ENCODE results near the gene LMTK3. TPM values are rescaled to one million over a fixed set of nuclear protein-coding genes. Genes with fewer than 3 reads are reported as not detected.
A peak's percentile ranks its signal among the peaks of the same experiment; 100 is the strongest.

LMTK3 gene
- total and polyA plus RNA-seq, 2 donors = 0.42 to 0.72 TPM

- Histone ChIP-seq H3K27ac (ENCODE audit: low read depth) (no peak overlapping the region), H3K4me1 (ENCODE audit: insufficient read depth) (no peaks in the 10 kb centered on the region), H3K4me3 (ENCODE audit: low read depth, low read length) (peak overlapping the region; percentile 37), H3K36me3 (ENCODE audit: insufficient read depth) (no peaks in the 10 kb centered on the region)
- no peak for DNase-seq (ENCODE audit: extremely low spot score)
- WGBS = 22% methylated on average over 45 of the region's 45 CpGs
These were observed 67.9 kb downstream of the LMTK3 start for GRCh38 chr19:48443731-48444128.

DNA sequence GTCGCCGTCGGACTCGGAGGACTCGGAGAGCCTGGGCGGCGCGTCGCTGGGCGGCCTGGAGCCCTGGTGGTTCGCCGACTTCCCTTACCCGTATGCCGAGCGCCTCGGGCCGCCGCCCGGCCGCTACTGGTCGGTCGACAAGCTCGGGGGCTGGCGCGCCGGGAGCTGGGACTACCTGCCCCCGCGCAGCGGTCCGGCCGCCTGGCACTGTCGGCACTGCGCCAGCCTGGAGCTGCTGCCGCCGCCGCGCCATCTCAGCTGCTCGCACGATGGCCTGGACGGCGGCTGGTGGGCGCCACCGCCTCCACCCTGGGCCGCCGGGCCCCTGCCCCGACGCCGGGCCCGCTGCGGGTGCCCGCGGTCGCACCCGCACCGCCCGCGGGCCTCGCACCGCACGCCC, 68.4 kb downstream of the LMTK3 start:
- Histone ChIP-seq H3K27ac (ENCODE audit: low read depth) (no peak overlapping the region), H3K4me1 (ENCODE audit: insufficient read depth) (no peaks in the 10 kb centered on the region), H3K36me3 (ENCODE audit: insufficient read depth) (no peaks in the 10 kb centered on the region), H3K4me3 (ENCODE audit: low read depth, low read length) (peak overlapping the region; percentile 37)
- no peak for DNase-seq (ENCODE audit: extremely low spot score)
- WGBS = 14% methylated on average over 60 of the region's 60 CpGs

GRCh38 chr19:48442116-48443035, 69.3 kb downstream of the LMTK3 start:
- Histone ChIP-seq H3K4me1 (ENCODE audit: insufficient read depth) (no peaks in the 10 kb centered on the region), H3K27ac (ENCODE audit: low read depth) (no peak overlapping the region), H3K4me3 (ENCODE audit: low read depth, low read length) (peak overlapping the region; percentile 37), H3K36me3 (ENCODE audit: insufficient read depth) (no peaks in the 10 kb centered on the region)
- no peak for DNase-seq (ENCODE audit: extremely low spot score)
- WGBS = 39% methylated on average over 92 of the region's 94 CpGs

DNA sequence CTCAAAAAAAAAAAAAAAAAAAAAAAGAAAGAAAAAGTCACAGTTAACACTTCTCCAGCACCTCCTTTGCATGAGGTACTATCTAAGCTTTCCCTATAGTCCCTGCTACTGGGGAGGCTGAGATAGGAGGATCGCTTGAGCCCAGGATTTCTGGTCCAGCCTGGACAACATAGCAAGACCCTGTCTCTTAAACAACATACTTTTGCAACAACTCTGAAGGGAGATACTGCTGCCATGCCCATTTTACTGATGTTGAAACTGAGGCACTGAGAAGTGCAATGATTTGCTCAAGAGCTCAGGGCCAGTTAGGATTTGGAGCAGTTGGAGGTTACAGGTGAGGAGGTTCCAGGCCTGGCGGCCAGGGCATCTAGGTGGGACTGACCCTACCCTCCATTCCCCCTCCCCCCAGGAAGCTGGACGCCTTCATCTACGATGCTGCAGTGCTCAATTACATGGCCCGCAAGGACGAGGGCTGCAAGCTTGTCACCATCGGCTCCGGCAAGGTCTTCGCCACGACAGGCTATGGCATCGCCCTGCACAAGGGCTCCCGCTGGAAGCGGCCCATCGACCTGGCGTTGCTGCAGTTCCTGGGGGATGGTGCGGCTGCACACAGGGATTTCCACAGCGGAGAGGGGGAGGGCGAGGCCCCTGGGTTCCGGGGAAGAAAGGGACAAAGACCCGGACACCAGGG, 70.1 kb downstream of the LMTK3 start:
- no peaks in the 10 kb centered on the region for H3K36me3 ChIP-seq (ENCODE audit: insufficient read depth)
- H3K4me3 ChIP-seq (ENCODE audit: low read depth, low read length) = no peak overlapping the region
- no peak for DNase-seq (ENCODE audit: extremely low spot score)
- 95% methylated on average over 20 of the region's 20 CpGs for WGBS
- no peaks in the 10 kb centered on the region for H3K4me1 ChIP-seq (ENCODE audit: insufficient read depth)
- no peak overlapping the region for H3K27ac ChIP-seq (ENCODE audit: low read depth)

GRCh38 chr19:48436586-48436985, 75.0 kb downstream of the LMTK3 start:
- no peaks in the 10 kb centered on the region for H3K4me1 ChIP-seq (ENCODE audit: insufficient read depth)
- no peaks in the 10 kb centered on the region for H3K36me3 ChIP-seq (ENCODE audit: insufficient read depth)
- DNase-seq (ENCODE audit: extremely low spot score) = no peak
- H3K27ac ChIP-seq (ENCODE audit: low read depth) = no peak overlapping the region
- 89% methylated on average over 5 of the region's 5 CpGs for WGBS
- no peak overlapping the region for H3K4me3 ChIP-seq (ENCODE audit: low read depth, low read length)

Other genes starting within 250 kb of the LMTK3 start
- 6.6 TPM for gene ZNF114, start 241.8 kb downstream of the LMTK3 start, total RNA-seq
- 0.24 TPM for gene ZNF114, start 241.8 kb downstream of the LMTK3 start, polyA plus RNA-seq
- gene EMP3, start 186.3 kb downstream of the LMTK3 start, total RNA-seq = 81.3 TPM
- 159 TPM for gene EMP3, start 186.3 kb downstream of the LMTK3 start, polyA plus RNA-seq
- gene TMEM143, start 147.9 kb downstream of the LMTK3 start, total RNA-seq = 4.3 TPM
- 10.2 TPM for gene TMEM143, start 147.9 kb downstream of the LMTK3 start, polyA plus RNA-seq
- not detected for gene SYNGR4, start 147.5 kb downstream of the LMTK3 start, total RNA-seq
- not detected for gene SYNGR4, start 147.5 kb downstream of the LMTK3 start, polyA plus RNA-seq
- gene KDELR1, start 120.3 kb downstream of the LMTK3 start, total RNA-seq = 68.7 TPM
- 144 TPM for gene KDELR1, start 120.3 kb downstream of the LMTK3 start, polyA plus RNA-seq
- gene GRIN2D, start 118.2 kb downstream of the LMTK3 start, total RNA-seq = 1.9 TPM
- gene GRIN2D, start 118.2 kb downstream of the LMTK3 start, polyA plus RNA-seq = 0.30 TPM
- 13.6 TPM for gene GRWD1, start 65.9 kb downstream of the LMTK3 start, total RNA-seq
- 22.2 TPM for gene GRWD1, start 65.9 kb downstream of the LMTK3 start, polyA plus RNA-seq
- gene KCNJ14, start 56.3 kb downstream of the LMTK3 start, total RNA-seq = 0.42 TPM
- gene KCNJ14, start 56.3 kb downstream of the LMTK3 start, polyA plus RNA-seq = 0.33 TPM
- gene CYTH2, start 42.5 kb downstream of the LMTK3 start, total RNA-seq = 30.6 TPM
- 51.9 TPM for gene CYTH2, start 42.5 kb downstream of the LMTK3 start, polyA plus RNA-seq
- 0.42 TPM for gene SULT2B1, start 40.3 kb upstream of the LMTK3 start, total RNA-seq
- 0.30 TPM for gene SULT2B1, start 40.3 kb upstream of the LMTK3 start, polyA plus RNA-seq
- gene SPACA4, start 94.9 kb upstream of the LMTK3 start, total RNA-seq = not detected
- not detected for gene SPACA4, start 94.9 kb upstream of the LMTK3 start, polyA plus RNA-seq
- gene FAM83E, start 103.2 kb upstream of the LMTK3 start, total RNA-seq = 0.58 TPM
- gene FAM83E, start 103.2 kb upstream of the LMTK3 start, polyA plus RNA-seq = 1.1 TPM
- gene RPL18, start 107.3 kb upstream of the LMTK3 start, total RNA-seq = 1,113 TPM
- 2,167 TPM for gene RPL18, start 107.3 kb upstream of the LMTK3 start, polyA plus RNA-seq
- 4.9 TPM for gene SPHK2, start 107.7 kb upstream of the LMTK3 start, total RNA-seq
- 22.0 TPM for gene SPHK2, start 107.7 kb upstream of the LMTK3 start, polyA plus RNA-seq
- 4.6 TPM for gene DBP, start 125.5 kb upstream of the LMTK3 start, total RNA-seq
- 12.3 TPM for gene DBP, start 125.5 kb upstream of the LMTK3 start, polyA plus RNA-seq
- 1.8 TPM for gene CA11, start 134.4 kb upstream of the LMTK3 start, total RNA-seq
- 13.4 TPM for gene CA11, start 134.4 kb upstream of the LMTK3 start, polyA plus RNA-seq
- 0.53 TPM for gene NTN5, start 161.2 kb upstream of the LMTK3 start, total RNA-seq
- gene NTN5, start 161.2 kb upstream of the LMTK3 start, polyA plus RNA-seq = 0.80 TPM
- gene FUT2, start 184.1 kb upstream of the LMTK3 start, total RNA-seq = 0.79 TPM
- 0.41 TPM for gene FUT2, start 184.1 kb upstream of the LMTK3 start, polyA plus RNA-seq
- gene MAMSTR, start 207.9 kb upstream of the LMTK3 start, total RNA-seq = 2.5 TPM
- 3.0 TPM for gene MAMSTR, start 207.9 kb upstream of the LMTK3 start, polyA plus RNA-seq
- gene RASIP1, start 228.8 kb upstream of the LMTK3 start, total RNA-seq = 10.8 TPM
- 15.5 TPM for gene RASIP1, start 228.8 kb upstream of the LMTK3 start, polyA plus RNA-seq
- not detected for gene IZUMO1, start 235.1 kb upstream of the LMTK3 start, total RNA-seq
- gene IZUMO1, start 235.1 kb upstream of the LMTK3 start, polyA plus RNA-seq = not detected
- 1.6 TPM for gene FUT1, start 240.8 kb upstream of the LMTK3 start, total RNA-seq
- 1.5 TPM for gene FUT1, start 240.8 kb upstream of the LMTK3 start, polyA plus RNA-seq
- gene FGF21, start 243.7 kb upstream of the LMTK3 start, total RNA-seq = not detected
- not detected for gene FGF21, start 243.7 kb upstream of the LMTK3 start, polyA plus RNA-seq

Data from urinary bladder (tissue), 4 donors.